Hypothalamus (tissue), 51 donors: ENCODE measurements around the gene PPFIA1.

Source experiments
- DNase-seq, 51 donors: peaks; one replicate each; lab custom pipeline; 2025; lab: John Stamatoyannopoulos, UW

The PPFIA1 gene

GRCh38 chr11:70270104-70270876, at the start of gene PPFIA1:
TSS of gene PPFIA1 (plus strand) at chr11:70270690. CDS start at chr11:70272173, 1,483 bp downstream.
- peak; percentile 47 to 97 (median 89) for DNase-seq

DNA sequence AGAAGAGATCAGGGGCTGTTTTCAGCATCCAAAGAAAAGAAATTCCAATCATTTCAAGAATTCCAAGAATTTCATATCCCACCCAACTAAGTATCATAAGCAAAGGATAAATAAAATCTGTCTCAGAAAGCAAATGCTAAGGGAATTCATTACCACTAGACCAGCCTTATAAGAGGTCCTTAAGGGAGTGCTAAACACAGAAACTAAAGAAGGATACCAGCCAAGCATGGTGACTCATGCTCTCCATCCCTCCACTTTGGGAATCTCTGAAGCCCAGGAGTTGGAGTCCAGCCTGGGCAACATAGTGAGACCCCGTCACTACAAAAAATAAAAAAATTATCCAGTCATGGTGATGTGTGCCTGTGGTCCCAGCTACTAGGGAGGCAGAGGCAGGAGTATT, 49.6 kb upstream of the PPFIA1 start:
- no peak for DNase-seq

- DNase-seq: peak in 9 of 51 donors; percentile 1 to 42 (median 13)
Measured at GRCh38 chr11:70225681-70226177, 44.8 kb upstream of the PPFIA1 start.

GRCh38 chr11:70226183-70226582, 44.3 kb upstream of the PPFIA1 start:
- DNase-seq: no peak

DNA sequence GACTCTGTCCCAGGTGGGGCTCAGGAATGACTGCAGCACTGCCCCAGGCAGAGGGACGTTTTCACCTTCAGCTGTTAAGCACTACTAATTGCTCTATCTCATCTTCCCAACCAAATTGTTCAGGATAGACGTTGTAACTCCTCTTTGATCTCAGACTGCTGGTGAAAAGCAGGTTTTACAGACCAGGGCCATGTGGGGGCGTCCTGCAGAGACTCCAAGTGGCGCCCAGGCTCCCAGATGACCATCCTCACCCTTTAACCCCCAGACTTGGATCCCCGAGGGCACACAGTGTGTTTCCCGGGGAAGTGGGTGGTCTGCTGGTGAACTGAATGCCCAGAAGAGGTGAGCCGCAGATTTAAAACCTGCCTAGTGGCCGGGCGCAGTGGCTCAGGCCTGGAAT, 43.5 kb upstream of the PPFIA1 start:
- DNase-seq: no peak

- no peak for DNase-seq
Measured at GRCh38 chr11:70229737-70230136, 40.8 kb upstream of the PPFIA1 start.

- no peak for DNase-seq
Measured at GRCh38 chr11:70230151-70230839, 40.2 kb upstream of the PPFIA1 start.

- no peak for DNase-seq
Measured at GRCh38 chr11:70230840-70231710, 39.4 kb upstream of the PPFIA1 start.

DNA sequence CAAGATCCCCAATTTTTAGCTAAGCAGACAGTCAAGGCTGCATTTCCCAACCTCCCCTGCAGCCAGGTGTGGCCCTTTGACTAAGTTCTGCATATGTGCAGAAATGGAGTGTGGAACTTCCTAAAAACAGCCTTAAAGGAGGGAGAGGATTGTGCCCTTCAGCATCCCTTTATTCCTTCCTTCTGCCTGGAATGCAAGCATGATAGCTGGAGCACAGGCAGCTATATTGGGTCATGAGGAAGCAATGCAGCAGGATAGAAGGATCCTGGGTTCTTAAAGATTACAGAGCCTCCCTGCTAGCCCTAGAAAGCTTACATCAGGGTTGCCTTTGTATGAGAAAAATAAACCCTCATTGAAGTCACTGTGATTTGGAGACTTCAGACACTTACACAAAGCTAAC, 37.5 kb upstream of the PPFIA1 start:
- no peak for DNase-seq

DNA sequence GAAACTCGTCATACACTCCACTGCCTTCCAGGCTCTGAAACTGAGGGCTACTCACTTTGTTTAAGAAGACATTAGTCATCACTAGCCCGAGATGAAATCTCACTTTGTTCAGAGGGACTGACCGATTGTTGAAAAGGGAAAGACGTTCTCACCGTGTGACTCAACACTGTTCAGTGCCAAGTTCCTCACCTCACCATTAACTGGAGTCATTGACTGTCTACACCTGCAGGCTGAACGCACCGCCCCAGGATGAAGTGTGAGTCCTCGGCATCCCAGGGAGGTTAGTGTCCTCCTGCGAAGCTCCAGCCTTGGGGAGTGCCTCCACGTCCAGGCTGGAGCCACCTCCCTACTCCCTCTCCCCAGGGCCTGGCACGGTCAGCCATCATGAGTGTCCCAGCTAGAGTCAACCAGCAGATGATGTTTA, 37.0 kb upstream of the PPFIA1 start:
- DNase-seq: no peak

- no peak for DNase-seq
Measured at GRCh38 chr11:70233962-70234361, 36.5 kb upstream of the PPFIA1 start.

- no peak for DNase-seq
Measured at GRCh38 chr11:70240337-70240736, 30.2 kb upstream of the PPFIA1 start.

GRCh38 chr11:70241709-70242108, 28.8 kb upstream of the PPFIA1 start:
- DNase-seq: no peak

DNA sequence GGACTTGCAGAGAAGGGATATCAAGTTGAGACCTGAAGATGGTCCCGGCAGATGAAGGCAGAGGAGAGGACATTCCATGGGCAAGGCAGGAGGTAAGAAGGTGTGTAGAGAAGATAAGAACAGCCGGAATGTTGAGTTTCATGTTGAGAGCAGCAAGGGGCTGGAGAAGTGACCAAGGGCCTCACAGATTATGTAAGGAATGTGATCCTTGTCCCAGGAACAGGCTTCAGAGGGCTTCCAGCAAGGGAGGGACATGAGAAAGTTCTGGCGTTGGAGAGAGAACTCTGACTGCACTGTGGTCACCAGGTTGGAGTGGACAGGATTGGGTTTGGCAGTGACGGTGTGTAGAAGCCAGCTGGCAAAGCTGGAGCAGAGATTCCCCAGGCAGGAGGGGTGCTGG, 27.6 kb upstream of the PPFIA1 start:
- no peak for DNase-seq

- no peak for DNase-seq
Measured at GRCh38 chr11:70243912-70244652, 26.4 kb upstream of the PPFIA1 start.

DNA sequence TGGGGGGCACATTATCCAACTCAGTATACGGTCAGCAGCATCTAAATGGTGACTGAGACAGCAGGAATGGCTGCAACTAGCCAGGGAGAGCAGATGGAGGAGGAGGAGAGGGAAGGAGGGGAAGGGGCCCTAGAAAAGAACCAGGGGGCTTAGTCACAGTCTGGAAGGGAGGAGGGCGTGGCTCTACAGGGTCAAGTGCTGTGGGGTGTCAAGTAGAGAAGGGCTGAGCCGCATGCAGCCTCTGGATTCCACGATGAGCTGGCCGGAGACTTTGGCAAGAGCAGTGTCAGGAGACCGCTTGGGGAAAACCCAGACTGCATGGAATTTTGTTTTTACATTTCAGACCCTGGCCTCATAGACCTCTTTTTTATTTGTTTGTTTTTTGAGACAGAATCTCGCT, 25.8 kb upstream of the PPFIA1 start:
- DNase-seq: no peak

- no peak for DNase-seq
Measured at GRCh38 chr11:70246196-70246595, 24.3 kb upstream of the PPFIA1 start.

GRCh38 chr11:70247042-70247709, 23.3 kb upstream of the PPFIA1 start:
- no peak for DNase-seq

DNA sequence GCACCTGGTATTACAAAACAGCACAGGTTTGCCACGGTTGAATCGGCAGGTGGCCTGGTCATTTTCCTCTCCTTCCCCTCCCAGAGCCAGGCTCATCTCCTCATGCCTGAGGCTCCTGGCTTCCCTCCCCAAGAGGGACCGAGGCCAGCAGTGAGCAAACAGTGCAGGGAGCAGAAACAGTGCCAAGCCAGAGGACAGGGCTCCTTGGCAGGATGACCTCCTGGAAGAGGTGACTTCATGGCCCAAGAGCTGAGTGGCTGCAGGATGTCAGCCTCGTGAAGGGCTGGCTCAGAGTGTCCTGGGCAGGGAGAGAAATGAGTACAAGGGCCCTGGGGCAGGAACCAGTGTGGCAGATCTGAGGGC, 22.8 kb upstream of the PPFIA1 start:
- peak in 10 of 51 donors; percentile 9 to 67 (median 26) for DNase-seq
